HG02588 (cell line): ENCODE measurements around the gene NEO1.
"Not testable (repeated sequence)": the region's sequence is repeated elsewhere in the genome, so short reads cannot be mapped to it uniquely, and the experiment has no call there.

Source experiments
- ATAC-seq: cut with Tn5 transposase; IDR thresholded peaks from one replicate; pipeline ENCODE4 v1.9.1; 2021; ENCODE audit warnings: mild to moderate bottlenecking, moderate library complexity; ENCODE audit not compliant: unreplicated experiment

Gene NEO1

DNA sequence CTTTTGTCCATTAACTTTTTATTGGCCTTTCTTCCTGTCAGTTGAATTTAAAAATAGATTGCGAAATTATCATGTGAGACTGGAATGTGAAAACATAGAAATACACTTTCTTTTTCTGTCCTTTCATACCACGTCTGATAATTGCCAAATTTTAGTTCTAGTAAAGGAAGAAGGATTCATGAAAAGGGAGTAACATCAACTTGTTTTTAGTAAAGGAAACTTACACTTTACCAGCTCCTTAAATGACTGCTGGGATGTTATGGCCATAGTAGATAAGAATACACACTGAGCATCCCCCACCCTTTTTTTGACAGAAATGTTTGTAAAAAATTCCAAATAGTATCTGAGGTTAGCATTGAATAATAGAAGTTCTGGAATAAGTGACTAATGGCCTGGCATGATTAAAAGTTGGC, 137.9 kb downstream of the NEO1 start:
- ATAC-seq, result no peak

DNA sequence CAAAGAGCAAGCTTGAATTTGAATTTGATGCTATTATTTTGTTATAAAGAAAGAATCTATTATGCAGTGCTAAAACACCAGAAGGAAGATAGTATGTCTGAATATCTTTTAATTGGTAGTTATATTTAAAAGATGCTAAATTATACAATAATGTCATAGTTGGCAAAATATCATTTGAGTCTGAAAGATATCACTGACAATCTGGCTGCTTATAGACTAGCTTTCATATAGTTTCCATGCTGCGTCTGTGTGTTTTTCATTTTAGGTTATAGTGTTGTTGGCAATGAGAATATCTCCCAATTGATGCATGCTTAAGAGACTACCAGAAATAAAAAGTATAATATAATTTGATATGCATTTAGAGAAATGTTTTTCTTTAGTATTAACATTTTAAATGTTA, 142.9 kb downstream of the NEO1 start:
- ATAC-seq, result no peak

DNA sequence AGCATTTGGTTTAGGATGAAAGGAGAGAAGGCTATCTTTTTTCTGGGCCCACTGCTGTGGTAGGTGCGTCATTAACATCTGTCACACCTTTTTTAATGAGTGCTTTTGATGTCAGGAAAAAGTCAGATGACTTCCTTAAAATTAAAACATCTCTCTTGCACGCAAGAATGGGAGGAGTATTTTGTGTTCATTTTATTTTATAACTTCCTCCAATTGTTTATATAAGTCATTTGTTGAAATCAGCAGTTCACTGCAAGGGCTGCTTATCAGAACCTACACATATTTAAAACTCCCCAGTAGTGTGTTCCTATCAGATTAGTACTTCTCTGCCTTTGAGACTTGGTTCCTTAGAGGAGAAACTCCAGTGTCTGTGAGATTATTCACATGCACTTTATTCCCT, 143.8 kb downstream of the NEO1 start:
- no peak for ATAC-seq

DNA sequence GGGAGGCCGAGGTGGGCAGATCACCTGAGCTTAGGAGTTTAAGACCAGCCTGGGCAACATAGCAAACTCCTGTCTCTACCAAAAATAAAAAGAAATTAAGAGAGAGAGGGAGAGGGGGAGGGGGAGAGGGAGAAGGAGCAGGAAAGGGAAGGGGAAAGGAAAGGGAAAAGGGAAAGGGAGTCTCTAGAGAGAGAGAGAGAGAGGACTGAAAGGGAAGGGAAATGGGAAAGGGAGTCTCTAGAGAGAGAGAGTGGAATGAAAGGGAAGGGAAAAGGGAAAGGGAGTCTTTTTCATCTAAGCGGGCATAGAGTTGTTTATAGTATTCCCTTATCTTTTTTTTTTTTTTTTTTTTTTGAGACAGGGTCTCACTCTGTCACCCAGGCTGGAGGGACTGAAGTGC, 148.1 kb downstream of the NEO1 start:
- ATAC-seq, result no peak

DNA sequence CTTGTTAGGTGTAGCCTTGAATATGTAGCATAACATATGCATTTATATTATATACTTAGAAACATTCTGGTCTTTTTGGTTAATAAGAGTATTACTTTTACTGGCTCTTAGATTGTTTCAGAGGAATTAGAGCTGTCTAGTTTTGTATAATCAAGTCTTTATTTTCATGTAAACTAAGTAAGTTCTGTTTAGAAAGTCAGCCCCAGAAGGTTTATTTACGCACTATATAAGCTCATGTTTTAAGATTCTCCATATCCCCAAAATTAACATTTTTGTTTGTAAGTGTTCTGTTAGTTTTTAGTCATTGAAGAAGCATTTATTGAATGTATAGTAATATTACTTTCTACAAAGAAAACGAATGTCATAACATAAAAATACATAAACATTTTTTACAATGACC, 158.4 kb downstream of the NEO1 start:
- ATAC-seq, result no peak

DNA sequence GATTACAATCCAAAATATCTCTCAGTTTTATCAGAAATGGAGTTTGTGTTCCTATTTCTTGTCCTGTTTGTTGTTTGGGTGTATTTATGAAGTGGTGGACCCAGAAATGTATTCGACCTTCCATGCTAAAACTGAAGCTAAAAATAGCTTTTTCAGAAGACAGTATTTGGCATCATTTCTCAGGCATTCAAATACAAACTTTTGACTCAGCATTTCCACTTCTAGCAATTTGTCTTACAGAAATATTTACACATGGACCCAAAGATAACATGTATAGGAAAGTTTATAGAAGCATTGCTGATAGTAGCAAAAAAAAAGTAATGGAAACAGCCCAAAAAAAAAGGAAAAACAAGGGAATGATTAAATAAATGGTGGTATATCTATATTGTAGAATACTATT, 160.2 kb downstream of the NEO1 start:
- ATAC-seq, result no peak

DNA sequence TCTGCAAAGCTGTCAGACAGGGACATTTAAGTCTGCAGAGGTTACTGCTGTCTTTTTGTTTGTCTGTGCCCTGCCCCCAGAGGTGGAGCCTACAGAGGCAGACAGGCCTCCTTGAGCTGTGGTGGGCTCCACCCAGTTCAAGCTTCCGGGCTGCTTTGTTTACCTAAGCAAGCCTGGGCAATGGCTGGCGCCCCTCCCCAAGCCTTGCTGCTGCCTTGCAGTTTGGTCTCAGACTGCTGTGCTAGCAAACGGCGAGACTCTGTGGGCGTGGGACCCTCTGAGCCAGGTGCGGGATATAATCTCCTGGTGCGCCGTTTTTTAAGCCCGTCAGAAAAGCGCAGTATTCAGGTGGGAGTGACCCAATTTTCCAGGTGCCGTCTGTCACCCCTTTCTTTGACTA, 169.2 kb downstream of the NEO1 start:
- not testable (repeated sequence) for ATAC-seq

DNA sequence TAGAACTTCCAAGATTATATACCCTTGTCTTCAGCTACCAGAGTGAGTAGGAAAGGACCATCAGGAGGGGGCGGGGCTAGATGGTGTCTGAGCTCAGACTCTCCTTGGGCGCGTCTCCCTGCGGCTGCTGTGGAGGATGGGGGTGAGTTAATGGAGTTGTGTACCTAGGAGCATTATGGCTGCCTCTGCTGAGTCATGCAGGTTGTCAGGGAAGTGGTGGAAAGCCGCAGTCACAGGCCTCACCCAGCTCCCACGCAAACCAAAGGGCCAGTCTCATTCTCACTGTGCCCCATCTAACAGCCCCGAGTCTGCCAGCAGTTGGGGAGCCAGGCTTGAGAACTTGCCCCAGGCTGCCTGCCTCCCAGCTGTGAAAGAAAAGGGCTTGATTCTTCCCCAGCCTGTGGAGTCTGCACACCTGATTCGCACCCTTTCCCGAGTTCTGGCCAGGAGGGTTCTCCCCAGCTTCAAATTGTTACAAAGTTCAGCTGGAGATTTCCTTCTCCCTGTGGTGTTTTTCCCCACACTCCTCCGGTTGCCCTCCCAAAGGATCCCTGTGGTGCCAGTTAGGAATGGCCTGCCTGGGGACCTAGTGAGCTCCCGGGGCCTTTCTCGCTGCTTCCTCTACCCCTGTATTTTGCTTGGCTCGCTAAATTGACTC, 173.2 kb downstream of the NEO1 start:
- ATAC-seq, result no peak

DNA sequence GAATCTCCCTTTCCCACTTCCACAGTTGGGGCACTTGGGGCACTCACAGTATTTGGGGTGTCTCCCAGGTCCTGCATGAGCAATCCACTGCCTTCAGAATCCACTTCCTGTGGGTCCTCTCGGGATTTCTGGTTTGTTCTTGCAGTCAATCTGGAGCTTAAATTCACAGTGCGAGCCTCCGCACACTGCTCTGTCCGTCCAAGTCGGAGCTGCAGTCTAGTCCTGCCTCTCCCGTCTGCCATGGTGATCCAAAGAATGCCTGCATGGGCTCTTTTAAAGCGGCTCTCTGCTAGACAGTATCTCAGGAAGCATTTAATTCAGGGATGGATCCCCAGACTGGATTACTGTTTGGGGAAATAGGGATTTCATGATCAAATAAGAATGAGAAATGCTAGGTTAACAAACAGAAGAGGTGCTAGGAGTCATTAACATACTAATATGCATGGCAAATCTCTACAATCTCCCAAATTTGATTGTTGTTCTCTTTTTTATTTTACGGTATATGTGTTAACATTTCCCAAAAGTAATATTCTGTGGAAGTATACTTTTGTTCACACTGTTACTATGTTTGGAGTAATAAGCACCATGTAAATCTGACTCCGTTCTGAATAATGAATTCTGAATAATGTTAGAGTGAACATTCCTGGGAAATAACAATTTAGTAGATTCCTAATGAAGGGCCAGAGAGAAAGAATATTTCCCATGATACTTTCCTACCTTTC, 174.0 kb downstream of the NEO1 start:
- ATAC-seq, result no peak

DNA sequence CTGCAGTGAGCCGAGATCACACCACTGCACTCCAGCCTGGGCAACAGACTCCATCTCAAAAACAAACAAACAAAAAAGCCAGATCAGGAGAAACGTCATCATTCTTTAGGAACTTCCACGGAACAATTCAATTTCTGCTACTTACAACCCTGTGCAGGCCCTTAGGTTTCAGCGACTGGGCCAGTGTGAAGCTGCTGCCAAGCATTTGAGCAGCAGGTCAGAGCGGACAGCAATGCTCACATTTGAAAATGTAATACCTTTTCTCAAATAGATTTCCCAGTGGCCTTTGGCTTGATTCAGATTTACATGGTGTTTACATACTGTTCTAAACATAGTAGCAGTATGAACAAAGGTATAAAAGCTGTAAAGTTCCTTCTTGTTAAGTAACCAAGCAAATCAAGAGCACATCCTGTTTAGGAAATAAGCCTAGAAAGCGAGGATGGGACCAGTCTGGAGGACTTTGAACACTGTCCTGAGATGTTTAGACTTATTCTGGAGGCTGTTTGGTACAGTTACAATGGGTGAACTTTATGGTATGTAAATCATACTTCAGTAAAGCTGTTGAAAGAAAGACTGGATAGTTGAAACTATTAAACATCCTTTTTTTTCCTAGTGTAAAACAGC, 175.3 kb downstream of the NEO1 start:
- no peak for ATAC-seq

DNA sequence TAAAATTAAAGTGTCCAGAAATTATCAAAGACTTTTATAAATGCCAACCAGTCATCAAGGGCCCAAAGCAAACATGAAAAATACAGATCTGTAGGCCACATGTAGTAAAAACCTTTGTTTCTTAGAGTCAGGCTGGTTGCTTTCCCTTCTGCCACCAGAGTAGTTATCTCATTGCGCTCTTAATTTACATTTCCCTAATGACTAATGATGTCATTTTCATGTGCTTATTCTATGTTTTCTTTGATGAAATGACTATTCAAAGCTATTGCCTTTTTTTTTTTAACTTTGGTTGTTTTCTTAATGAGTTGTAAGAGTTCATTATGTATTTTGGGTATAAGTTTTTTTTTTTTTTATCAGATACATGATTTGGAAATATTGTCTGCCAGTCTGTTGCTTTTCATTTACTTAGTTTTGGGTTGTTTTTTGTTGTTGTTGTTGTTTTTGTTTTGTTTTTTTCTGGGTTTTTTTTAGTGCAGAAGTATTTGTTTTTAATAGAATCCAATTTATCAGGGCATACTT, 175.9 kb downstream of the NEO1 start:
- ATAC-seq, result no peak

DNA sequence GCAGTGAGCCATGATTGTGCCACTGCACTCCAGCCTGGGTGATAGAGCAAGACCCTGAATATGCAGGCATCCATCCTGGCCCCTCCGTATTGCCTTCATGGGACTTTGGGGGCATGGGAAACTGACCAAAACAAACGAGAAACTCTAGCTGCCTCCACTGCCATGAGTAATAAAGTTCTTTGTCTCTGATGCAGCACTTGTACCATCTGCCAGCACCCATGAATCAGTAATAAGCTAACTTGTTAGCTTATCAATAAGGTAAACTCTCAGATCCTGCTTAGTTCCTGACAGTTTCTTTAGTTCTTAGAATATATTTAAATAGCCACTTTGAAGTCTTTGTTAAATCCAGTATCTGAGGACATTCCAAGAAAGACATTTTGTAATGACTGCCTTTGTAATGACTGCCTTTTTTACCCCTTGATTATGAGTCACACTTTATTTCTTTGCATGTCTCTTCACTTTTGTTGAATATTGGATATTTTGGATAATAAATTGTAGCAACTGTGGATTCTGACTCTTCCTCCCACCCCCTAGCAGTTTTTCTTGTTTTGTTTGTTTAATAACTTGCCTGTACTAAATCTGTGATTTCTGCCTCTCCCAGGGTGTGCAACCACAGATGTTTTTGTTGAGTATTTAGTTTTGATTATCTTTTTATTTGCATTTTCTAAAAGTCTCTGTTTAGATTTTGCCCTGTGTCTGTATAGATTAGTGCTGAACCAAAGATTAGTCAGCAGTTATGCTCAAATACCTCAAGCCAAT, 179.6 kb downstream of the NEO1 start:
- no peak for ATAC-seq

DNA sequence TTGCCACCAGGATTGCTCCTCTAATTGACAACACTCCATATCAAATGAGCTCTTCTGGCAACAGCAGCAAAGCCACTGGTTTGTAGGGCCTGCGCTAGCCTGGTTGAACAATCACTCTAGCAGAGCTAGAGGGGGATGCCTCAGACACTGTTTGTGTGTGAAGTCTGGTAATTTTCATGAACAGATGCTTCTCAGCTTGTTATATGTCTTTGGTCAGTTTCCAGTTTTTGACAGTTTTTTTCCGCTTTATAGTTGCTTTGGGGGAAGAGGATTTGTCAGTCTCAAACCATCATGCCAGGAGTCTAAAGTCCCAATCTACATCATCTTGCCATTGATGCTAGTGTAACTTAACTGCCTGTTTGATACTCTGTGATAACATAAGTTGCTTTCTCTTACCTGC, 180.5 kb downstream of the NEO1 start:
- no peak for ATAC-seq

DNA sequence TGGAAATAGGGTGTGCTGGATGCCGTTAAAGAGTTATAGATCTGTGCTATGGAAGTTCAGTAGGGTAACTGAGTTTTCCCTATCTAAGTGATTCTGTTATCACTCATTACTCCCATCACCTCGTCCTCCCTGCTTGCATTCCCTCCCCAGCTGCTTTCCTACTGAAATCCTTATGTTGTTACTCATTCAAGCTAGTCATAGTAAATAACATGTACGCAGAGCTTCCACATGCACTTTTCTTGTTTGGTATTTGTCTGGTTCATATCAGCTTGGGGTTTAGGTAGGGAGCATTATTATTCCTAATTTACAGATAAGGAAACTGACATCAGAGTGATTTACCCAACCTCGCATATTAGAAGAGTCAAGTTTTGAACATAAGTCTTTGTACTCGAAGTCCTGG, 181.4 kb downstream of the NEO1 start:
- ATAC-seq, result no peak

DNA sequence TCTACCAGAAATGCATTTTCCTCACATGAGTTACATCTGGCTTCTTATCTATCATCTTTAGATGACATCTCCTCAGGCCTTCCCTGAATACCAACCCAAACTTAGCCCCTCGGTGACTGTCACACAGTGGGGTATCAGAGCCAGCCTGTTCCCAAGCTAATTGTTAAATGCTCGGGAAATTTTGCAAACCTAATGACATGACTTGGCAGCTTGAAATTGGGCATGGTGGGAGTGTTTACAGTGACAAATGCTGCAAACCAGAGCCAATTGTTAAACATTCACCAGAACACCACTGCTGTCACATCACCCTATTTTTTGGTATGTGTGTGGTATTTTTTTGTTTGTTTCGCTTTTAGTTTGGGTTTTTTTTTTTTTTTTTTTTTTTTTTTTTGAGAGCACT, 185.6 kb downstream of the NEO1 start:
- ATAC-seq, result no peak

DNA sequence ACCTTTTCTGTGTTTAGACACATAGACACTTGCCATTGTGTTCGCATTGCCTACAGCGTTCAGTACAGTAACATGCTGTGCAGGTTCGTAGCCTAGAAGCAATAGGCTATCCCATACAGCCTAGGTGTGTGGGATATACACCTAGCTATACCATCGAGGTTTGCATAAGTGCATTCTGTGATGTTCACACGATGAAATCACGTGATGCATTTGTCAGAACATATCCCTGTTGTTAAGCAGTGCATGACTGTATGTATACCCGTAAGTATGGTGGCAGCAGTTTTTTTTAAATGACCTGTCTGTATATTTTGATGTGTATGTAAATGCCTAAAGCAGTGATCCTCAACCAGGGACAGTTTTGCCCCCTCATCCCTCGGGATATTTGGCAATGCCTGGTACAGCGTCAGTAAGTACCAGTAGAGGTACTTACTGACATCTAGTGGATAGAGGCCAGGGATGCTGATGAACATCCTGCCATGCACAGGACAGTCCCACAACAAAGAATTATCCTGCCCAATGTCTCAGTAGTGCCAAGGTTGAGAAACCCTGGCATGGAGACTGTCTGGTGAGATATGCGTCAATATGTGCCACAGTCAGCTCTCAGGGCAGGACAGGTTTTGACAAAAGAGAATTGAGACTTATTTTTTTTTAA, 187.4 kb downstream of the NEO1 start:
- no peak for ATAC-seq

DNA sequence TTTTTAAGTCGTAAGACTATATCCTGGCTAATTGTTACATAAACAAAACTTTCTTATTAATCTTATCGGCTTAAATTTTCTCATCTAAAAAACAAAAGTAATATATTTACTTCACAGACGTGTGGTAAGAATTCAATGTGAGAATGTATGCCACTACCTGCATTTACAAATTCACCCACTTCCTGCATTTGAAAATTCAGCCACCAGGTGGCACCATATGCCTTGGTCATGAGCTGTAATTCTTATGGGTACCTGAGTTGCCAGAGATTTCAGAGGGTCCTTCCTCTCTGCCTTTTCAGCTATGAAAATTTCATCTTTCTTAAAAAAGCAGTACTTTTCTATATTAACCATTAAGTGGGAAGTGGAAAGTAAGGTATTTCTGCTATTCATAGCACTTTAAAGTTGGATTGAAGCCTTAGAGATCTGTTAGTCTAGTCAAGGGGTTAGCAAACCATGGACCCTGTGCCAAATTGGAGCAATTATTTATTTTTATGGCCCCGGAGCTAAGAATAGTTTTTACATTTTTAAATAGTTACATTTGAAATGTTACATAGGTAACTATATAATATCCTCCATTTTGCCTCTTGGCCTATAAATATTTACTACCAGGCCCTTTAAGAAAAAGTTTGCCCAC, 188.7 kb downstream of the NEO1 start:
- no peak for ATAC-seq

DNA sequence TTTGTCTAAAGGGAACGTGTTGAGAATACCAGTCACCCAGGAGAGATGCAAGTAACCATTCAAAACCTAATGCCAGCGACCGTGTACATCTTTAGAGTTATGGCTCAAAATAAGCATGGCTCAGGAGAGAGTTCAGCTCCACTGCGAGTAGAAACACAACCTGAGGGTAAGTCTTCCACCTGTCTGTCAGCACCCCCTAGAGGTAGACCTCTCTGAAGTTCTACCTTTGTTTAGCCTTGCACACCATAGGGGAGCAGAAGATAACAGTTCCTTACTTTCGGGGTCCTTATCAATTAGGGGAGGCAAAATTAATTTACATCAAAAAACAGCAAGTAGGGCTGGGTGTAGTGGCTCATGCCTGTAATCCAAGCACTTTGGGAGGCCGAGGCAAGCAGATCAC, 192.1 kb downstream of the NEO1 start:
- no peak for ATAC-seq

DNA sequence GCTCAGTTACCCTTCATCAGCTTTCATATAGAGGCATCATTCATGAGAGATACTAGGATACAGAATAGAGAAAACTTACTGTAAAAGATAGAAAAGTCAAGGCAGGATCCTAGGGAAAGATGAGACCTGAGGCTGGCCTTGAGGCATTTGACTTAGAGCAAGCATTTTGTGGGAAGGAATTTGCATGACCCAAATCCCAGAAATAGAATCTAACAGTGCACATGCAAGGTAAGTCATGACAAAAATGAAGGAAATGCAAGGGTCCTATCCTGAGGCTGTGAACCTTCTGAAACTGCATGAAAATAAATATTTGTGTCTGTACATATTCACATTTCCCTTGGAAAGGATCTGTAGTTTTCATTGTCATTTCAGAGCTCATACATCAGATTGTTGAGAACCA, 194.2 kb downstream of the NEO1 start:
- ATAC-seq, result no peak

DNA sequence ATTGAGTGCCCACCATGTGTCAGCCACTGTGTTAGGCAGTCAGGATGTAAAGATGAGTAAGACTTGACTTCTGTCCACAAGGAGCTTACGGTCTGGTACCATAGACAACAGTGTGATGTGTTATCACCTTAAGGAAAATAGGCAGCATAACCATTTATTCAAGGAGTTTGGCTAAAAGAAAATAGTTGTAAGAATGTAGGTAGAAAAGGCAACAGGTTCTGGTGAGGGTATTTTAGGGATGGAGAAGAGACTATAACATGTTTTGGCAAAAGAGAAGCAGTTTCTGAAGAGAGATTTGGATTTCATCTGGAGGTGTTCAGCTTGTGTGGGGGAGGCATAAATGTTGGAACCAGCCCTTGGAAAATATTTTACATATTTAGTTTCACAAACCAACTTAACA, 194.6 kb downstream of the NEO1 start:
- no peak for ATAC-seq
